GM23338 (cell line): ENCODE results near the gene SLC37A1. TPM values are rescaled to one million over a fixed set of nuclear protein-coding genes. Genes with fewer than 3 reads are reported as not detected.

Experiments
- ATAC-seq: fragments of 200-7000 bp; cut with Tn5 transposase; 3 replicates; pipeline ENCODE4 v1.9.1; 2020
- DNase-seq: peaks from one replicate; pipeline ENCODE4 v3.0.0-alpha.2; 2015; ENCODE audit warnings: low spot score
- H2AFZ ChIP-seq: fragments of 200-600 bp; sonication (generic); 2 replicates; pipeline ENCODE4 v1.8.0; 2016; ENCODE audit warnings: antibody characterized with exemption, mild to moderate bottlenecking, moderate library complexity
- H3F3A ChIP-seq: fragments of 200-600 bp; sonication (generic); replicated peaks from 2 replicates; pipeline ENCODE4 v1.8.0; 2017; ENCODE audit warnings: antibody characterized with exemption, mixed run types, low read depth
- H3K27ac ChIP-seq: fragments of 200-600 bp; sonication (generic); 2 replicates; pipeline ENCODE4 v1.6.1; 2016; ENCODE audit warnings: low read depth
- H3K27me3 ChIP-seq: fragments of 200-600 bp; sonication (generic); 2 replicates; pipeline ENCODE4 v1.8.0; 2016; ENCODE audit warnings: mild to moderate bottlenecking, mixed run types, moderate library complexity; ENCODE audit not compliant: insufficient read depth
- H3K36me3 ChIP-seq: fragments of 200-600 bp; sonication (generic); 2 replicates; pipeline ENCODE4 v1.8.0; 2016; ENCODE audit warnings: mild to moderate bottlenecking; ENCODE audit not compliant: insufficient read depth
- H3K4me1 ChIP-seq: fragments of 200-600 bp; sonication (generic); 2 replicates; pipeline ENCODE4 v1.8.0; 2016; ENCODE audit warnings: mild to moderate bottlenecking, moderate library complexity; ENCODE audit not compliant: insufficient read depth
- H3K4me2 ChIP-seq: fragments of 200-600 bp; sonication (generic); 2 replicates; pipeline ENCODE4 v1.7.1; 2017; ENCODE audit warnings: mixed run types
- H3K4me3 ChIP-seq: fragments of 200-600 bp; sonication (generic); 2 replicates; pipeline ENCODE4 v1.6.1; 2016; ENCODE audit warnings: mixed run types
- H3K79me2 ChIP-seq: fragments of 200-600 bp; sonication (generic); replicated peaks from 2 replicates; pipeline ENCODE4 v1.8.0; 2017; ENCODE audit warnings: mild to moderate bottlenecking; ENCODE audit not compliant: insufficient read depth
- H3K9me2 ChIP-seq: fragments of 200-600 bp; sonication (generic); 2 replicates; pipeline ENCODE4 v1.8.0; 2017; ENCODE audit not compliant: insufficient read depth
- H4K20me1 ChIP-seq: fragments of 200-600 bp; sonication (generic); replicated peaks from 2 replicates; pipeline ENCODE4 v1.8.0; 2017; ENCODE audit warnings: mild to moderate bottlenecking; ENCODE audit not compliant: insufficient read depth
- H3K27ac Mint-ChIP-seq: 2 replicates; pipeline ENCODE4 v1.8.0; 2020; ENCODE audit warnings: inconsistent platforms, mild to moderate bottlenecking, moderate library complexity, mixed read lengths
- H3K27me3 Mint-ChIP-seq: 3 replicates; pipeline ENCODE4 v1.8.0; 2022; ENCODE audit warnings: low read depth, mild to moderate bottlenecking, moderate library complexity, mixed read lengths, inconsistent platforms; ENCODE audit not compliant: insufficient read depth, poor library complexity
- H3K36me3 Mint-ChIP-seq: 3 replicates; pipeline ENCODE4 v1.8.0; 2021; ENCODE audit warnings: low read depth, mild to moderate bottlenecking, inconsistent platforms, moderate library complexity, mixed read lengths
- H3K4me1 Mint-ChIP-seq: 3 replicates; pipeline ENCODE4 v1.8.0; 2020; ENCODE audit warnings: mild to moderate bottlenecking, inconsistent platforms, mixed read lengths
- H3K4me3 Mint-ChIP-seq: 3 replicates; pipeline ENCODE4 v1.8.0; 2021; ENCODE audit warnings: moderate library complexity, mild to moderate bottlenecking, inconsistent platforms, mixed read lengths
- H3K9me3 Mint-ChIP-seq: 3 replicates; pipeline ENCODE4 v1.8.0; 2020; ENCODE audit warnings: moderate library complexity, mild to moderate bottlenecking, inconsistent platforms, mixed read lengths
- CREB1 ChIP-seq: fragments of 250-450 bp; sonication (Bioruptor Pico); IDR thresholded peaks from 2 replicates; pipeline ENCODE4 v1.5.0; 2020; ENCODE audit warnings: low read depth, mild to moderate bottlenecking, moderate library complexity
- CTCF ChIP-seq, 2 experiments: fragments of 200-600 bp in 1 of 2; sonication (generic) in 1 of 2; conservative IDR thresholded peaks; 2 replicates each; pipeline versions ENCODE4 v1.5.1 to v1.6.1; 2016 to 2017; ENCODE audit warnings: antibody characterized with exemption in 2 of 2, low read depth in 2 of 2, mild to moderate bottlenecking in 2 of 2, moderate library complexity in 1 of 2
- ETS1 ChIP-seq: IDR thresholded peaks from 2 replicates; pipeline ENCODE4 v1.6.1; 2016; ENCODE audit warnings: antibody characterized with exemption
- EZH2 ChIP-seq: fragments of 200-600 bp; sonication (generic); IDR thresholded peaks from one replicate; pipeline ENCODE4 v1.8.0; 2017; ENCODE audit warnings: antibody characterized with exemption, mild to moderate bottlenecking, low read depth; ENCODE audit not compliant: unreplicated experiment
- EZH2phosphoT487 ChIP-seq: fragments of 200-600 bp; sonication (generic); IDR thresholded peaks from one replicate; pipeline ENCODE4 v1.8.1; 2018; ENCODE audit warnings: antibody characterized with exemption; ENCODE audit not compliant: unreplicated experiment
- JUNB ChIP-seq: IDR thresholded peaks from one replicate; pipeline ENCODE4 v1.6.1; 2016; ENCODE audit warnings: antibody characterized with exemption; ENCODE audit not compliant: unreplicated experiment
- NANOG ChIP-seq: IDR thresholded peaks from 2 replicates; pipeline ENCODE4 v1.6.1; 2016; ENCODE audit warnings: antibody characterized with exemption, borderline replicate concordance
- POLR2AphosphoS5 ChIP-seq: IDR thresholded peaks from 2 replicates; pipeline ENCODE4 v1.6.1; 2016; ENCODE audit warnings: antibody characterized with exemption, low read depth
- STAT1 ChIP-seq: IDR thresholded peaks from one replicate; pipeline ENCODE4 v1.6.1; 2016; ENCODE audit warnings: antibody characterized with exemption; ENCODE audit not compliant: unreplicated experiment
- ZNF114 ChIP-seq: fragments of 250-450 bp; sonication (Bioruptor Pico); IDR thresholded peaks from 2 replicates; pipeline ENCODE4 v1.5.0; 2020; ENCODE audit warnings: mild to moderate bottlenecking, moderate library complexity
- ZNF331 ChIP-seq: fragments of 250-450 bp; sonication (Bioruptor Pico); IDR thresholded peaks from 2 replicates; pipeline ENCODE4 v1.5.0; 2020; ENCODE audit warnings: low read depth, mild to moderate bottlenecking, moderate library complexity
- ZNF462 ChIP-seq: fragments of 250-450 bp; sonication (Bioruptor Pico); IDR thresholded peaks from 2 replicates; pipeline ENCODE4 v1.5.0; 2020; ENCODE audit warnings: mild to moderate bottlenecking, moderate library complexity
- polyA plus RNA-seq: library from polyadenylated mRNA; unstranded; fragments of >200 nt; fragmentation: Nextera tagmentation; extraction: Ambion mirVana; gene quantifications from 2 replicates; pipeline ENCODE4 v1.2.1, GENCODE V29; 2016
- total RNA-seq: library from RNA; depleted of rRNA; stranded (reverse); fragments of >200 nt; shearing (Covaris generic); gene quantifications from 2 replicates; pipeline ENCODE4 v1.2.3, GENCODE V29; 2014

SLC37A1 gene
- total and polyA plus RNA-seq, 2 experiments from 2014 or later, result 14.0 to 30.3 TPM

- no peak for TF ChIP-seq ZNF331 (CRISPR knock-in tag)
- TF ChIP-seq NANOG, result no peak
- no peak for TF ChIP-seq EZH2phosphoT487
- TF ChIP-seq ETS1, result no peak
- no peak for TF ChIP-seq JUNB
- TF ChIP-seq CTCF (conservative IDR thresholded peaks at IDR 0.05; ENCODE audit: low read depth in 2 of 2), result no peak
- no peak for TF ChIP-seq POLR2AphosphoS5
- no peak for TF ChIP-seq ZNF114
Observed at GRCh38 chr21:42465803-42466127, 47.9 kb upstream of the SLC37A1 start (continued).

- H3K4me3 ChIP-seq, result no peak overlapping the region
- H3K79me2 ChIP-seq, result no peaks in the 10 kb centered on the region
- Mint-ChIP-seq H3K4me1 (peaks cover 46% of the 10 kb centered on the region), H3K27me3 (peaks cover 9% of the 10 kb centered on the region), H3K9me3 (no peaks in the 10 kb centered on the region; the same call in 2 of the 3 replicates), H3K27ac (no peak overlapping the region), H3K36me3 (no peaks in the 10 kb centered on the region), H3K4me3 (no peak overlapping the region)
- H3K27ac ChIP-seq, result no peak overlapping the region
- ATAC-seq (no peak), DNase-seq (no peak)
- no peaks in the 10 kb centered on the region for H3K27me3 ChIP-seq
- no peaks in the 10 kb centered on the region for H4K20me1 ChIP-seq
- no peaks in the 10 kb centered on the region for H3F3A ChIP-seq
- H3K9me2 ChIP-seq, result peaks cover 1% of the 10 kb centered on the region; the same call in 1 of the 2 replicates
- no peaks in the 10 kb centered on the region for H3K36me3 ChIP-seq
- no peak overlapping the region for H3K4me2 ChIP-seq
- no peak overlapping the region for H2AFZ ChIP-seq
- H3K4me1 ChIP-seq, result peaks cover 17% of the 10 kb centered on the region
- TF ChIP-seq ZNF114, result no peak
- no peak for TF ChIP-seq ETS1
- no peak for TF ChIP-seq CREB1
- no peak for TF ChIP-seq POLR2AphosphoS5
- TF ChIP-seq EZH2, result no peak
- no peak for TF ChIP-seq EZH2phosphoT487
- no peak for TF ChIP-seq ZNF331 (CRISPR knock-in tag)
- no peak for TF ChIP-seq CTCF (conservative IDR thresholded peaks at IDR 0.05; ENCODE audit: low read depth in 2 of 2)
- no peak for TF ChIP-seq STAT1
- no peak for TF ChIP-seq ZNF462
- TF ChIP-seq JUNB, result no peak
Observed at GRCh38 chr21:42466700-42467099, 47.0 kb upstream of the SLC37A1 start.
